HCT116 (cell line): ENCODE results near the gene KCMF1. TPM values are rescaled to one million over a fixed set of nuclear protein-coding genes. Genes with fewer than 3 reads are reported as not detected.

Experiments used
- ATAC-seq: fragments of 200-7000 bp; cut with Tn5 transposase; 2 replicates; pipeline ENCODE4 v1.9.1; 2020; ENCODE audit warnings: mild to moderate bottlenecking, moderate library complexity
- BruUV-seq: library from RNA; stranded (reverse); fragments of 400-500 nt; replicated peaks from 2 replicates; lab custom pipeline; 2021; lab: Mats Ljungman, UMichigan
- CTCF ChIA-PET: fragments of 300-600 bp; sonication (Branson Sonifier 250); formaldehyde crosslinking; loops from one replicate; lab custom pipeline; 2021; ENCODE audit warnings: antibody characterized with exemption; lab: Charles Lee
- POLR2A ChIA-PET: fragments of 300-600, 350-600 bp; sonication (Branson Sonifier 250); formaldehyde crosslinking; loops from one replicate; lab custom pipeline; 2021; ENCODE audit warnings: antibody characterized with exemption; lab: Charles Lee
- RAD21 ChIA-PET, 2 experiments: fragments of 300-600 bp; sonication (Branson Sonifier 250); formaldehyde crosslinking; loops; one replicate each; lab custom pipeline; 2023; ENCODE audit warnings: low total read pairs in 2 of 2; ENCODE audit not compliant: uncharacterized antibody in 2 of 2, unreplicated experiment in 2 of 2, low non-redundant PET in 1 of 2; lab: Charles Lee
- DNase-seq: peaks from one replicate; pipeline ENCODE4 v3.0.0-alpha.2; 2010; ENCODE audit warnings: low read depth, low spot score
- H2AFZ ChIP-seq: fragments of 200-600 bp; shearing (Covaris generic), sonication (generic); 2 replicates; pipeline ENCODE4 v1.6.1; 2017; ENCODE audit warnings: low read depth, mixed run types, mixed read lengths, antibody characterized with exemption, low read length; ENCODE audit not compliant: poor library complexity, severe bottlenecking
- H3K27ac ChIP-seq: 2 replicates; pipeline ENCODE4 v1.5.1; 2012; ENCODE audit warnings: low read depth, low read length
- H3K27me3 ChIP-seq: fragments of 200-600 bp; sonication (generic); 2 replicates; pipeline ENCODE4 v1.6.1; 2016; ENCODE audit warnings: mixed run types, low read length, mixed read lengths; ENCODE audit not compliant: insufficient read depth
- H3K36me3 ChIP-seq, 2 experiments: fragments of 200-500 bp in 1 of 2; fragments of 200-600 bp in 1 of 2; sonication (Bioruptor generic) in 1 of 2; sonication (generic) in 1 of 2; 2 replicates each; pipeline versions ENCODE4 v1.5.1 to v1.6.1; 2014 to 2016; ENCODE audit warnings: low read length in 2 of 2, inconsistent platforms in 1 of 2, mixed read lengths in 1 of 2, mixed run types in 1 of 2; ENCODE audit not compliant: insufficient read depth in 2 of 2, control insufficient read depth in 1 of 2
- H3K4me1 ChIP-seq, 2 experiments: fragments of 200-600 bp in 1 of 2; sonication (generic) in 1 of 2; 2 replicates each; pipeline versions ENCODE4 v1.5.1 to v1.6.1; 2012 to 2017; ENCODE audit warnings: low read length in 2 of 2, inconsistent platforms in 1 of 2, mild to moderate bottlenecking in 1 of 2, mixed read lengths in 1 of 2, mixed run types in 1 of 2, moderate library complexity in 1 of 2; ENCODE audit not compliant: insufficient read depth in 2 of 2, control insufficient read depth in 1 of 2
- H3K4me2 ChIP-seq: fragments of 200-600 bp; sonication (generic); 2 replicates; pipeline ENCODE4 v1.6.1; 2017; ENCODE audit warnings: mixed run types, low read length, mixed read lengths
- H3K4me3 ChIP-seq, 2 experiments: fragments of 200-600 bp in 1 of 2; sonication (generic) in 1 of 2; replicated peaks in 1 of 2; 2 replicates each; pipeline ENCODE4 v1.5.1; 2011 to 2016; ENCODE audit warnings: low read length in 2 of 2, control low read depth in 1 of 2, low read depth in 1 of 2, mild to moderate bottlenecking in 1 of 2, mixed read lengths in 1 of 2, mixed run types in 1 of 2
- H3K79me2 ChIP-seq: fragments of 200-600 bp; sonication (generic); 2 replicates; pipeline ENCODE4 v1.6.1; 2017; ENCODE audit warnings: mild to moderate bottlenecking, mixed run types, low read length, moderate library complexity, mixed read lengths; ENCODE audit not compliant: insufficient read depth
- H3K9ac ChIP-seq: fragments of 200-600 bp; sonication (generic); 2 replicates; pipeline ENCODE4 v1.6.1; 2016; ENCODE audit warnings: low read length, mixed read lengths
- H3K9me2 ChIP-seq: fragments of 200-600 bp; sonication (generic), shearing (Covaris generic); 2 replicates; pipeline ENCODE4 v1.6.1; 2017; ENCODE audit warnings: mixed run types, mild to moderate bottlenecking, moderate library complexity; ENCODE audit not compliant: insufficient read depth
- H3K9me3 ChIP-seq, 2 experiments: fragments of 200-500 bp in 1 of 2; fragments of 200-600 bp in 1 of 2; sonication (Bioruptor generic) in 1 of 2; sonication (generic) in 1 of 2; 2 replicates each; pipeline ENCODE4 v1.6.1; 2014 to 2017; ENCODE audit warnings: low read length in 2 of 2, mixed read lengths in 2 of 2, inconsistent platforms in 1 of 2, low read depth in 1 of 2, mild to moderate bottlenecking in 1 of 2, mixed run types in 1 of 2, moderate library complexity in 1 of 2; ENCODE audit not compliant: control insufficient read depth in 1 of 2, insufficient read depth in 1 of 2
- H4K20me1 ChIP-seq: fragments of 200-600 bp; sonication (generic), shearing (Covaris generic); 2 replicates; pipeline ENCODE4 v1.6.1; 2017; ENCODE audit warnings: mixed run types, mild to moderate bottlenecking, moderate library complexity; ENCODE audit not compliant: insufficient read depth
- ATF3 ChIP-seq: IDR thresholded peaks from 2 replicates; pipeline ENCODE4 v1.6.1; 2012
- CEBPB ChIP-seq: IDR thresholded peaks from 2 replicates; pipeline ENCODE4 v1.6.1; 2012; ENCODE audit warnings: low read depth
- ELF1 ChIP-seq: IDR thresholded peaks from 2 replicates; pipeline ENCODE4 v1.6.1; 2012; ENCODE audit warnings: low read depth, borderline replicate concordance
- EZH2 ChIP-seq: fragments of 200-600 bp; sonication (generic); IDR thresholded peaks from 2 replicates; pipeline ENCODE4 v1.6.1; 2017; ENCODE audit warnings: antibody characterized with exemption, mixed run types
- EZH2phosphoT487 ChIP-seq: fragments of 200-600 bp; IDR thresholded peaks from 2 replicates; pipeline ENCODE4 v1.6.1; 2018; ENCODE audit warnings: antibody characterized with exemption, borderline replicate concordance
- FOSL1 ChIP-seq: IDR thresholded peaks from 2 replicates; pipeline ENCODE4 v1.6.1; 2012; ENCODE audit warnings: low read depth
- JUND ChIP-seq: IDR thresholded peaks from 2 replicates; pipeline ENCODE4 v1.6.1; 2012
- POLR2AphosphoS5 ChIP-seq: IDR thresholded peaks from 2 replicates; pipeline ENCODE4 v1.6.1; 2011; ENCODE audit warnings: mild to moderate bottlenecking, low read depth, low read length, moderate library complexity
- RAD21 ChIP-seq: IDR thresholded peaks from 2 replicates; pipeline ENCODE4 v1.6.1; 2012; ENCODE audit warnings: low read depth, mild to moderate bottlenecking
- YY1 ChIP-seq: IDR thresholded peaks from 2 replicates; pipeline ENCODE4 v1.6.1; 2011; ENCODE audit warnings: low read length, low read depth, moderate library complexity, mild to moderate bottlenecking; ENCODE audit not compliant: insufficient replicate concordance; ENCODE audit errors: extremely low read depth
- ZFX ChIP-seq: fragments of 450-650 bp; IDR thresholded peaks from 2 replicates; pipeline ENCODE4 v1.6.1; 2017
- ZNF274 ChIP-seq: fragments of 200-500 bp; sonication (Bioruptor generic); IDR thresholded peaks from 2 replicates; pipeline ENCODE4 v1.6.1; 2014; ENCODE audit warnings: mild to moderate bottlenecking, low read depth, low read length, inconsistent platforms
- intact Hi-C: fragments of 100-400 bp; cut with micrococcal nuclease; formaldehyde crosslinking; loops from 2 replicates; pipeline ENCODE4 v1.10.0; 2022
- total RNA-seq: library from RNA; stranded (reverse); gene quantifications from one replicate; pipeline ENCODE4 v1.2.1, GENCODE V29; 2021; ENCODE audit not compliant: unreplicated experiment
- TF ChIP-seq, protein P1 (sequence below): IDR thresholded peaks from 2 replicates; pipeline ENCODE4 v1.6.1; 2012; ENCODE audit warnings: low read depth

KCMF1 gene
- total RNA-seq, 1 experiment from 2014 or later = 119 TPM

DNA sequence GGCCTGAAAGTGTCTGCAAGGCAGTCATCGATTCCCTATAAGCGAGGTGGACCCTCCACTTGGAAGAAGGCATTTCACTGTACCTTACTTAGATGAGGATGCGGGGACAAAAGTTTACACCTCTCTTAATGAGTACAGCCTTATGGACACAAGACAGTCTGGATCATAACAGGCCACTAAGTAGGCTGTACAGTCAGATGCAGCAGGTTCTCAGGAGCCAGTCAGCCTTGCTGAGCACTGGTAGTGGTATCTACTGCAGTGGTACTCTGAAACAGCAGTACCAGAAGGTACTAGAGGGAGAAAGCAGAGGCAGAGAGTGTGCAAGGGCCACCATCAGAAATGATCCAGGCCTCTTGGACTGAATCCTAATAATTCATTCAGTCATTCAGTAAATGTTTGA is 77.6 kb downstream of the KCMF1 start:
- H3K9me3 ChIP-seq = no peaks in the 10 kb centered on the region
- ChIA-PET RAD21 (no interaction called here), CTCF (interaction anchor here (1.0 kb wide), 1 partner anchor 18 kb away, joined by 3 read pairs; no protein-coding TSS in a partner anchor), POLR2A (interaction anchor here (0.6 kb wide), 1 partner anchor 247 kb away, joined by 3 read pairs; no protein-coding TSS in a partner anchor)
- H2AFZ ChIP-seq = no peak overlapping the region
- H3K9ac ChIP-seq = no peak overlapping the region
- H3K4me3 ChIP-seq = no peak overlapping the region
- H3K4me1 ChIP-seq = peaks cover 18 to 33% of the 10 kb centered on the region in 2 experiments
- intact Hi-C loops = no loop called here
- no peak overlapping the region for H3K4me2 ChIP-seq
- peaks cover 6% of the 10 kb centered on the region; the same call in 1 of the 2 replicates for H3K79me2 ChIP-seq
- no peaks in the 10 kb centered on the region for H3K27me3 ChIP-seq
- peaks cover 22 to 24% of the 10 kb centered on the region in 2 experiments; a peak in 3 of 4 replicates for H3K36me3 ChIP-seq
- no peak overlapping the region for H3K27ac ChIP-seq
- no TSS peak for BruUV-seq
- DNase-seq = no peak
- peaks cover 4% of the 10 kb centered on the region; the same call in 1 of the 2 replicates for H4K20me1 ChIP-seq
- H3K9me2 ChIP-seq = no peaks in the 10 kb centered on the region
- TF ChIP-seq ZNF274 (no peak), EZH2phosphoT487 (no peak), FOSL1 (no peak), JUND (no peak), RAD21 (no peak), ZFX (no peak), CEBPB (no peak), POLR2AphosphoS5 (no peak), YY1 (no peak), ELF1 (no peak), ATF3 (no peak), EZH2 (no peak)
- TF ChIP-seq, protein P1, sequence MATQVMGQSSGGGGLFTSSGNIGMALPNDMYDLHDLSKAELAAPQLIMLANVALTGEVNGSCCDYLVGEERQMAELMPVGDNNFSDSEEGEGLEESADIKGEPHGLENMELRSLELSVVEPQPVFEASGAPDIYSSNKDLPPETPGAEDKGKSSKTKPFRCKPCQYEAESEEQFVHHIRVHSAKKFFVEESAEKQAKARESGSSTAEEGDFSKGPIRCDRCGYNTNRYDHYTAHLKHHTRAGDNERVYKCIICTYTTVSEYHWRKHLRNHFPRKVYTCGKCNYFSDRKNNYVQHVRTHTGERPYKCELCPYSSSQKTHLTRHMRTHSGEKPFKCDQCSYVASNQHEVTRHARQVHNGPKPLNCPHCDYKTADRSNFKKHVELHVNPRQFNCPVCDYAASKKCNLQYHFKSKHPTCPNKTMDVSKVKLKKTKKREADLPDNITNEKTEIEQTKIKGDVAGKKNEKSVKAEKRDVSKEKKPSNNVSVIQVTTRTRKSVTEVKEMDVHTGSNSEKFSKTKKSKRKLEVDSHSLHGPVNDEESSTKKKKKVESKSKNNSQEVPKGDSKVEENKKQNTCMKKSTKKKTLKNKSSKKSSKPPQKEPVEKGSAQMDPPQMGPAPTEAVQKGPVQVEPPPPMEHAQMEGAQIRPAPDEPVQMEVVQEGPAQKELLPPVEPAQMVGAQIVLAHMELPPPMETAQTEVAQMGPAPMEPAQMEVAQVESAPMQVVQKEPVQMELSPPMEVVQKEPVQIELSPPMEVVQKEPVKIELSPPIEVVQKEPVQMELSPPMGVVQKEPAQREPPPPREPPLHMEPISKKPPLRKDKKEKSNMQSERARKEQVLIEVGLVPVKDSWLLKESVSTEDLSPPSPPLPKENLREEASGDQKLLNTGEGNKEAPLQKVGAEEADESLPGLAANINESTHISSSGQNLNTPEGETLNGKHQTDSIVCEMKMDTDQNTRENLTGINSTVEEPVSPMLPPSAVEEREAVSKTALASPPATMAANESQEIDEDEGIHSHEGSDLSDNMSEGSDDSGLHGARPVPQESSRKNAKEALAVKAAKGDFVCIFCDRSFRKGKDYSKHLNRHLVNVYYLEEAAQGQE = no peak
- TF ChIP-seq, all 23 proteins: peak for 0
- ATAC-seq = no peak
